ACC112 (cell line): Measurements from ENCODE around the gene UBXN7.

Source experiments
- H2AFZ ChIP-seq: fragments of 200-600 bp; sonication (generic); one replicate; pipeline ENCODE4 v1.6.0; 2017; ENCODE audit warnings: antibody characterized with exemption, low read length; ENCODE audit not compliant: unreplicated experiment
- H3K27ac ChIP-seq: fragments of 200-600 bp; sonication (generic); 2 replicates; pipeline ENCODE4 v1.5.1; 2014; ENCODE audit warnings: low read depth, mild to moderate bottlenecking, antibody characterized with exemption, low read length, moderate library complexity
- H3K27me3 ChIP-seq: fragments of 200-600 bp; sonication (generic); 2 replicates; pipeline ENCODE4 v1.6.1; 2014; ENCODE audit warnings: mild to moderate bottlenecking, antibody characterized with exemption, low read length, moderate library complexity, mixed read lengths; ENCODE audit not compliant: insufficient read depth
- H3K36me3 ChIP-seq: fragments of 200-600 bp; sonication (generic); 2 replicates; pipeline ENCODE4 v1.6.1; 2016; ENCODE audit warnings: mild to moderate bottlenecking, antibody characterized with exemption, low read length, moderate library complexity, mixed read lengths; ENCODE audit not compliant: insufficient read depth
- H3K4me1 ChIP-seq: fragments of 200-600 bp; sonication (generic); one replicate; pipeline ENCODE4 v1.6.1; 2016; ENCODE audit warnings: low read length, mixed read lengths; ENCODE audit not compliant: insufficient read depth, unreplicated experiment, control insufficient read depth
- H3K4me3 ChIP-seq: fragments of 200-600 bp; sonication (generic); 2 replicates; pipeline ENCODE4 v1.5.1; 2014; ENCODE audit warnings: mild to moderate bottlenecking, low read depth, low read length
- H3K79me2 ChIP-seq: fragments of 200-600 bp; sonication (generic); one replicate; pipeline ENCODE4 v1.6.0; 2016; ENCODE audit warnings: low read length; ENCODE audit not compliant: control insufficient read depth, unreplicated experiment, insufficient read depth

UBXN7 gene

GRCh38 chr3:196340466-196340865 lies 91.8 kb downstream of the UBXN7 start:
- H3K4me1 ChIP-seq, result peaks cover 19% of the 10 kb centered on the region
- H2AFZ ChIP-seq, result no peak overlapping the region
- no peaks in the 10 kb centered on the region for H3K36me3 ChIP-seq
- peak overlapping the region; percentile 52 for H3K27ac ChIP-seq
- no peaks in the 10 kb centered on the region for H3K27me3 ChIP-seq
- no peaks in the 10 kb centered on the region for H3K79me2 ChIP-seq
- H3K4me3 ChIP-seq, result no peak overlapping the region

GRCh38 chr3:196339493-196340254 lies 92.6 kb downstream of the UBXN7 start:
- Histone ChIP-seq H3K79me2 (no peaks in the 10 kb centered on the region), H3K27me3 (no peaks in the 10 kb centered on the region), H2AFZ (no peak overlapping the region), H3K4me1 (peaks cover 19% of the 10 kb centered on the region), H3K4me3 (no peak overlapping the region), H3K36me3 (no peaks in the 10 kb centered on the region), H3K27ac (peak overlapping the region; percentile 71)

- Histone ChIP-seq H3K4me1 (peaks cover 19% of the 10 kb centered on the region), H3K27me3 (no peaks in the 10 kb centered on the region), H3K79me2 (no peaks in the 10 kb centered on the region), H2AFZ (no peak overlapping the region), H3K36me3 (no peaks in the 10 kb centered on the region), H3K27ac (peak overlapping the region; percentile 1; the same call in 1 of the 2 replicates), H3K4me3 (no peak overlapping the region)
Observed at GRCh38 chr3:196339044-196339443, 93.2 kb downstream of the UBXN7 start.

GRCh38 chr3:196336319-196337145 lies 95.7 kb downstream of the UBXN7 start:
- Histone ChIP-seq H3K27me3 (no peaks in the 10 kb centered on the region), H3K4me3 (no peak overlapping the region), H3K27ac (no peak overlapping the region), H3K36me3 (no peaks in the 10 kb centered on the region), H3K79me2 (no peaks in the 10 kb centered on the region), H2AFZ (no peak overlapping the region), H3K4me1 (peaks cover 19% of the 10 kb centered on the region)

- Histone ChIP-seq H2AFZ (no peak overlapping the region), H3K4me3 (no peak overlapping the region), H3K36me3 (no peaks in the 10 kb centered on the region), H3K27ac (no peak overlapping the region), H3K79me2 (no peaks in the 10 kb centered on the region), H3K27me3 (no peaks in the 10 kb centered on the region), H3K4me1 (peaks cover 18% of the 10 kb centered on the region)
Observed at GRCh38 chr3:196335503-196335948, 96.7 kb downstream of the UBXN7 start.

GRCh38 chr3:196334982-196335381 lies 97.2 kb downstream of the UBXN7 start:
- no peak overlapping the region for H3K4me3 ChIP-seq
- no peaks in the 10 kb centered on the region for H3K27me3 ChIP-seq
- no peak overlapping the region for H2AFZ ChIP-seq
- H3K4me1 ChIP-seq, result peaks cover 12% of the 10 kb centered on the region
- H3K79me2 ChIP-seq, result no peaks in the 10 kb centered on the region
- no peaks in the 10 kb centered on the region for H3K36me3 ChIP-seq
- H3K27ac ChIP-seq, result no peak overlapping the region

GRCh38 chr3:196332168-196332567 lies 100.1 kb downstream of the UBXN7 start:
- Histone ChIP-seq H3K79me2 (no peaks in the 10 kb centered on the region), H3K4me1 (no peaks in the 10 kb centered on the region), H3K36me3 (no peaks in the 10 kb centered on the region), H3K4me3 (no peak overlapping the region), H3K27me3 (no peaks in the 10 kb centered on the region), H2AFZ (no peak overlapping the region), H3K27ac (no peak overlapping the region)

GRCh38 chr3:196327405-196327804 lies 104.8 kb downstream of the UBXN7 start:
- no peak overlapping the region for H3K27ac ChIP-seq
- no peak overlapping the region for H3K4me3 ChIP-seq
- no peaks in the 10 kb centered on the region for H3K27me3 ChIP-seq
- no peaks in the 10 kb centered on the region for H3K79me2 ChIP-seq
- no peak overlapping the region for H2AFZ ChIP-seq
- H3K4me1 ChIP-seq, result no peaks in the 10 kb centered on the region
- H3K36me3 ChIP-seq, result 0 out of 2 replicates have a peak, but pooled peaks cover 2% of the 10 kb centered on the region

- no peak overlapping the region for H3K27ac ChIP-seq
- H3K4me3 ChIP-seq, result no peak overlapping the region
- no peaks in the 10 kb centered on the region for H3K27me3 ChIP-seq
- 0 out of 2 replicates have a peak, but pooled peaks cover 2% of the 10 kb centered on the region for H3K36me3 ChIP-seq
- no peak overlapping the region for H2AFZ ChIP-seq
- no peaks in the 10 kb centered on the region for H3K79me2 ChIP-seq
- no peaks in the 10 kb centered on the region for H3K4me1 ChIP-seq
Observed at GRCh38 chr3:196326936-196327335, 105.3 kb downstream of the UBXN7 start.

- Histone ChIP-seq H2AFZ (no peak overlapping the region), H3K36me3 (0 out of 2 replicates have a peak, but pooled peaks cover 2% of the 10 kb centered on the region), H3K79me2 (no peaks in the 10 kb centered on the region), H3K4me3 (no peak overlapping the region), H3K4me1 (no peaks in the 10 kb centered on the region), H3K27ac (no peak overlapping the region), H3K27me3 (no peaks in the 10 kb centered on the region)
Observed at GRCh38 chr3:196323691-196324090, 108.5 kb downstream of the UBXN7 start.
